ENCODE data around the gene FIG4. TPM values are rescaled to one million over a fixed set of nuclear protein-coding genes. Genes with fewer than 3 reads are reported as not detected.
"Not testable (repeated sequence)": the region's sequence is repeated elsewhere in the genome, so short reads cannot be mapped to it uniquely, and the experiment has no call there.

Gene FIG4
- total RNA-seq, 1 experiment from 2014 or later = 14.8 TPM

- H3K27ac ChIP-seq (ENCODE audit: low read length) = peak overlapping the region; percentile 82; the same call in 1 of the 2 replicates
- H3K27me3 ChIP-seq (ENCODE audit: low read length) = no peaks in the 10 kb centered on the region
- H3K9ac ChIP-seq (ENCODE audit: low read length) = no peak overlapping the region
- no peaks in the 10 kb centered on the region for H3K9me3 ChIP-seq (ENCODE audit: low read length)
- H3K36me3 ChIP-seq (ENCODE audit: insufficient read depth, low read length) = no peaks in the 10 kb centered on the region
- peaks cover 42% of the 10 kb centered on the region for H3K4me1 ChIP-seq (ENCODE audit: low read length)
- no peak overlapping the region for H3K4me3 ChIP-seq (ENCODE audit: low read length)
- no peaks in the 10 kb centered on the region for H4K20me1 ChIP-seq (ENCODE audit: insufficient read depth, low read depth, low read length)
- H2AFZ ChIP-seq (ENCODE audit: low read length) = no peak overlapping the region
- H3K9me2 ChIP-seq (replicated peaks; ENCODE audit: insufficient read depth, low read length) = no peaks in the 10 kb centered on the region
- no peak overlapping the region for H3K4me2 ChIP-seq (ENCODE audit: low read depth, low read length, poor library complexity, severe bottlenecking)
- no peak for DNase-seq
- H3K79me2 ChIP-seq (ENCODE audit: low read length) = no peaks in the 10 kb centered on the region
Observed at GRCh38 chr6:109767961-109768360, 76.9 kb downstream of the FIG4 start.

GRCh38 chr6:109768485-109768884 is 77.4 kb downstream of the FIG4 start:
- DNase-seq = no peak
- H4K20me1 ChIP-seq (ENCODE audit: insufficient read depth, low read depth, low read length) = no peaks in the 10 kb centered on the region
- H3K36me3 ChIP-seq (ENCODE audit: insufficient read depth, low read length) = no peaks in the 10 kb centered on the region
- H3K9me3 ChIP-seq (ENCODE audit: low read length) = no peaks in the 10 kb centered on the region
- peaks cover 41% of the 10 kb centered on the region for H3K4me1 ChIP-seq (ENCODE audit: low read length)
- peak overlapping the region; percentile 82 for H3K27ac ChIP-seq (ENCODE audit: low read length)
- H2AFZ ChIP-seq (ENCODE audit: low read length) = no peak overlapping the region
- H3K79me2 ChIP-seq (ENCODE audit: low read length) = no peaks in the 10 kb centered on the region
- H3K9me2 ChIP-seq (replicated peaks; ENCODE audit: insufficient read depth, low read length) = no peaks in the 10 kb centered on the region
- peak overlapping the region; percentile 9; the same call in 1 of the 2 replicates for H3K4me3 ChIP-seq (ENCODE audit: low read length)
- H3K4me2 ChIP-seq (ENCODE audit: low read depth, low read length, poor library complexity, severe bottlenecking) = peak overlapping the region; percentile 55
- no peak overlapping the region for H3K9ac ChIP-seq (ENCODE audit: low read length)
- H3K27me3 ChIP-seq (ENCODE audit: low read length) = no peaks in the 10 kb centered on the region

GRCh38 chr6:109769213-109769612 is 78.1 kb downstream of the FIG4 start:
- H4K20me1 ChIP-seq (ENCODE audit: insufficient read depth, low read depth, low read length) = no peaks in the 10 kb centered on the region
- peak overlapping the region; percentile 82 for H3K27ac ChIP-seq (ENCODE audit: low read length)
- DNase-seq = peak; percentile 74
- H3K4me3 ChIP-seq (ENCODE audit: low read length) = peak overlapping the region; percentile 9; the same call in 1 of the 2 replicates
- H2AFZ ChIP-seq (ENCODE audit: low read length) = no peak overlapping the region
- peak overlapping the region; percentile 55 for H3K4me2 ChIP-seq (ENCODE audit: low read depth, low read length, poor library complexity, severe bottlenecking)
- no peaks in the 10 kb centered on the region for H3K9me2 ChIP-seq (replicated peaks; ENCODE audit: insufficient read depth, low read length)
- no peaks in the 10 kb centered on the region for H3K27me3 ChIP-seq (ENCODE audit: low read length)
- no peaks in the 10 kb centered on the region for H3K9me3 ChIP-seq (ENCODE audit: low read length)
- H3K79me2 ChIP-seq (ENCODE audit: low read length) = no peaks in the 10 kb centered on the region
- H3K36me3 ChIP-seq (ENCODE audit: insufficient read depth, low read length) = no peaks in the 10 kb centered on the region
- no peak overlapping the region for H3K9ac ChIP-seq (ENCODE audit: low read length)
- H3K4me1 ChIP-seq (ENCODE audit: low read length) = peaks cover 39% of the 10 kb centered on the region

GRCh38 chr6:109770047-109770446 is 79.0 kb downstream of the FIG4 start:
- Histone ChIP-seq H3K27me3 (ENCODE audit: low read length) (no peaks in the 10 kb centered on the region), H3K4me3 (ENCODE audit: low read length) (peak overlapping the region; percentile 26), H3K9me3 (ENCODE audit: low read length) (no peaks in the 10 kb centered on the region), H3K27ac (ENCODE audit: low read length) (peak overlapping the region; percentile 82), H2AFZ (ENCODE audit: low read length) (no peak overlapping the region), H3K9me2 (replicated peaks; ENCODE audit: insufficient read depth, low read length) (no peaks in the 10 kb centered on the region), H3K79me2 (ENCODE audit: low read length) (no peaks in the 10 kb centered on the region), H3K36me3 (ENCODE audit: insufficient read depth, low read length) (no peaks in the 10 kb centered on the region), H4K20me1 (ENCODE audit: insufficient read depth, low read depth, low read length) (no peaks in the 10 kb centered on the region), H3K9ac (ENCODE audit: low read length) (peak overlapping the region; percentile 16; the same call in 1 of the 2 replicates), H3K4me1 (ENCODE audit: low read length) (peaks cover 39% of the 10 kb centered on the region), H3K4me2 (ENCODE audit: low read depth, low read length, poor library complexity, severe bottlenecking) (peak overlapping the region; percentile 55)
- peak; percentile 54 for DNase-seq

GRCh38 chr6:109770779-109771178 is 79.7 kb downstream of the FIG4 start:
- H3K4me2 ChIP-seq (ENCODE audit: low read depth, low read length, poor library complexity, severe bottlenecking) = peak overlapping the region; percentile 55
- H3K4me3 ChIP-seq (ENCODE audit: low read length) = peak overlapping the region; percentile 26; the same call in 1 of the 2 replicates
- peak overlapping the region; percentile 82 for H3K27ac ChIP-seq (ENCODE audit: low read length)
- H2AFZ ChIP-seq (ENCODE audit: low read length) = 0 out of 2 replicates have a peak overlapping the region, but pooled peaks have one; percentile 13
- H3K9ac ChIP-seq (ENCODE audit: low read length) = peak overlapping the region; percentile 16; the same call in 1 of the 2 replicates
- no peaks in the 10 kb centered on the region for H3K9me3 ChIP-seq (ENCODE audit: low read length)
- H3K79me2 ChIP-seq (ENCODE audit: low read length) = no peaks in the 10 kb centered on the region
- no peaks in the 10 kb centered on the region for H4K20me1 ChIP-seq (ENCODE audit: insufficient read depth, low read depth, low read length)
- peak; percentile 60 for DNase-seq
- no peaks in the 10 kb centered on the region for H3K27me3 ChIP-seq (ENCODE audit: low read length)
- no peaks in the 10 kb centered on the region for H3K36me3 ChIP-seq (ENCODE audit: insufficient read depth, low read length)
- H3K4me1 ChIP-seq (ENCODE audit: low read length) = peaks cover 39% of the 10 kb centered on the region
- H3K9me2 ChIP-seq (replicated peaks; ENCODE audit: insufficient read depth, low read length) = no peaks in the 10 kb centered on the region

GRCh38 chr6:109771939-109772755 is 81.1 kb downstream of the FIG4 start:
- Histone ChIP-seq H3K27ac (ENCODE audit: low read length) (peak overlapping the region; percentile 23; the same call in 1 of the 2 replicates), H3K4me1 (ENCODE audit: low read length) (peaks cover 46% of the 10 kb centered on the region), H2AFZ (ENCODE audit: low read length) (peak overlapping the region; percentile 31; the same call in 1 of the 2 replicates)
- not testable (repeated sequence) for H3K27me3 ChIP-seq (ENCODE audit: low read length); H3K9me3 ChIP-seq (ENCODE audit: low read length); H3K4me2 ChIP-seq (ENCODE audit: low read depth, low read length, poor library complexity, severe bottlenecking); H4K20me1 ChIP-seq (ENCODE audit: insufficient read depth, low read depth, low read length); H3K79me2 ChIP-seq (ENCODE audit: low read length); H3K9ac ChIP-seq (ENCODE audit: low read length); H3K9me2 ChIP-seq (replicated peaks; ENCODE audit: insufficient read depth, low read length); H3K4me3 ChIP-seq (ENCODE audit: low read length); H3K36me3 ChIP-seq (ENCODE audit: insufficient read depth, low read length)
- peak; percentile 59 for DNase-seq

GRCh38 chr6:109772883-109773431 is 81.9 kb downstream of the FIG4 start:
- Histone ChIP-seq H3K4me1 (ENCODE audit: low read length) (peaks cover 46% of the 10 kb centered on the region), H3K27me3 (ENCODE audit: low read length) (no peaks in the 10 kb centered on the region), H3K9me2 (replicated peaks; ENCODE audit: insufficient read depth, low read length) (no peaks in the 10 kb centered on the region), H3K27ac (ENCODE audit: low read length) (no peak overlapping the region; the same call in 1 of the 2 replicates), H3K79me2 (ENCODE audit: low read length) (no peaks in the 10 kb centered on the region), H4K20me1 (ENCODE audit: insufficient read depth, low read depth, low read length) (no peaks in the 10 kb centered on the region), H2AFZ (ENCODE audit: low read length) (no peak overlapping the region), H3K4me2 (ENCODE audit: low read depth, low read length, poor library complexity, severe bottlenecking) (no peak overlapping the region), H3K36me3 (ENCODE audit: insufficient read depth, low read length) (no peaks in the 10 kb centered on the region), H3K4me3 (ENCODE audit: low read length) (no peak overlapping the region), H3K9ac (ENCODE audit: low read length) (no peak overlapping the region), H3K9me3 (ENCODE audit: low read length) (no peaks in the 10 kb centered on the region)
- DNase-seq = no peak

GRCh38 chr6:109781001-109781400 is 89.9 kb downstream of the FIG4 start:
- Histone ChIP-seq H3K9me2 (replicated peaks; ENCODE audit: insufficient read depth, low read length) (no peaks in the 10 kb centered on the region), H3K27me3 (ENCODE audit: low read length) (no peaks in the 10 kb centered on the region), H3K36me3 (ENCODE audit: insufficient read depth, low read length) (no peaks in the 10 kb centered on the region), H3K9ac (ENCODE audit: low read length) (no peak overlapping the region), H3K4me2 (ENCODE audit: low read depth, low read length, poor library complexity, severe bottlenecking) (no peak overlapping the region), H3K9me3 (ENCODE audit: low read length) (no peaks in the 10 kb centered on the region), H3K27ac (ENCODE audit: low read length) (no peak overlapping the region), H4K20me1 (ENCODE audit: insufficient read depth, low read depth, low read length) (no peaks in the 10 kb centered on the region), H3K4me3 (ENCODE audit: low read length) (no peak overlapping the region), H2AFZ (ENCODE audit: low read length) (no peak overlapping the region), H3K4me1 (ENCODE audit: low read length) (peaks cover 10% of the 10 kb centered on the region), H3K79me2 (ENCODE audit: low read length) (no peaks in the 10 kb centered on the region)
- DNase-seq = no peak

Data from Karpas-422 (cell line).